SJCRH30 (cell line): ENCODE data around the gene MIEF2. TPM values are rescaled to one million over a fixed set of nuclear protein-coding genes. Genes with fewer than 3 reads are reported as not detected.

Experiments
- total RNA-seq: library from RNA; depleted of rRNA; stranded (reverse); fragments of >200 nt; shearing (Covaris generic); gene quantifications from 2 replicates; pipeline ENCODE4 v1.2.3, GENCODE V29; 2014; rRNA removed

Gene MIEF2
- total RNA-seq, 1 experiment from 2014 or later, result 17.5 TPM

Other genes with a start within 250 kb of the MIEF2 start
- 53.6 and 58.3 TPM in 2 replicates for gene ATPAF2, start 221.5 kb upstream of the MIEF2 start, total RNA-seq
- 35.4 and 39.6 TPM in 2 replicates for gene GID4, start 221.3 kb upstream of the MIEF2 start, total RNA-seq
- 69.1 and 72.2 TPM in 2 replicates for gene DRG2, start 172.7 kb upstream of the MIEF2 start, total RNA-seq
- 0.53 and 0.58 TPM in 2 replicates for gene MYO15A, start 151.9 kb upstream of the MIEF2 start, total RNA-seq
- gene ALKBH5, start 76.8 kb upstream of the MIEF2 start, total RNA-seq, result 297 and 308 TPM in 2 replicates
- gene LLGL1, start 35.0 kb upstream of the MIEF2 start, total RNA-seq, result 75.0 and 78.3 TPM in 2 replicates
- gene FLII, start 1.9 kb upstream of the MIEF2 start, total RNA-seq, result 270 and 288 TPM in 2 replicates
- gene TOP3A, start 54.3 kb downstream of the MIEF2 start, total RNA-seq, result 236 and 239 TPM in 2 replicates
- 41.5 and 45.7 TPM in 2 replicates for gene SMCR8, start 54.6 kb downstream of the MIEF2 start, total RNA-seq
- 84.6 and 92.6 TPM in 2 replicates for gene SHMT1, start 102.9 kb downstream of the MIEF2 start, total RNA-seq
- gene EVPLL, start 117.1 kb downstream of the MIEF2 start, total RNA-seq, result not detected in 2 replicates
- not detected in 2 replicates for gene LGALS9C, start 216.1 kb downstream of the MIEF2 start, total RNA-seq